Measurements from ENCODE around the gene HMCN2.

GRCh38 chr9:130262061-130262745, 3.4 kb upstream of the HMCN2 start:
- no peak for TF ChIP-seq POLR2A (IDR thresholded peaks at IDR 0.05; ENCODE audit: low read depth, low read length)
- TF ChIP-seq, protein P1, sequence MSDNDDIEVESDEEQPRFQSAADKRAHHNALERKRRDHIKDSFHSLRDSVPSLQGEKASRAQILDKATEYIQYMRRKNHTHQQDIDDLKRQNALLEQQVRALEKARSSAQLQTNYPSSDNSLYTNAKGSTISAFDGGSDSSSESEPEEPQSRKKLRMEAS (IDR thresholded peaks at IDR 0.05; ENCODE audit: insufficient read depth, insufficient read length) = no peak
- TF ChIP-seq, protein P2, sequence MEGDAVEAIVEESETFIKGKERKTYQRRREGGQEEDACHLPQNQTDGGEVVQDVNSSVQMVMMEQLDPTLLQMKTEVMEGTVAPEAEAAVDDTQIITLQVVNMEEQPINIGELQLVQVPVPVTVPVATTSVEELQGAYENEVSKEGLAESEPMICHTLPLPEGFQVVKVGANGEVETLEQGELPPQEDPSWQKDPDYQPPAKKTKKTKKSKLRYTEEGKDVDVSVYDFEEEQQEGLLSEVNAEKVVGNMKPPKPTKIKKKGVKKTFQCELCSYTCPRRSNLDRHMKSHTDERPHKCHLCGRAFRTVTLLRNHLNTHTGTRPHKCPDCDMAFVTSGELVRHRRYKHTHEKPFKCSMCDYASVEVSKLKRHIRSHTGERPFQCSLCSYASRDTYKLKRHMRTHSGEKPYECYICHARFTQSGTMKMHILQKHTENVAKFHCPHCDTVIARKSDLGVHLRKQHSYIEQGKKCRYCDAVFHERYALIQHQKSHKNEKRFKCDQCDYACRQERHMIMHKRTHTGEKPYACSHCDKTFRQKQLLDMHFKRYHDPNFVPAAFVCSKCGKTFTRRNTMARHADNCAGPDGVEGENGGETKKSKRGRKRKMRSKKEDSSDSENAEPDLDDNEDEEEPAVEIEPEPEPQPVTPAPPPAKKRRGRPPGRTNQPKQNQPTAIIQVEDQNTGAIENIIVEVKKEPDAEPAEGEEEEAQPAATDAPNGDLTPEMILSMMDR (IDR thresholded peaks at IDR 0.05; ENCODE audit: extremely low read depth in 1 of 2, insufficient read depth in 1 of 2, low read depth in 1 of 2, low read length in 2 of 2) = no peak
- no peak for TF ChIP-seq EZH2 (IDR thresholded peaks at IDR 0.05; ENCODE audit: borderline replicate concordance, low read depth, low read length, severe bottlenecking)
- TF ChIP-seq POLR2AphosphoS5 (IDR thresholded peaks at IDR 0.05; ENCODE audit: insufficient read depth, low read depth, low read length) = no peak
- no peak for TF ChIP-seq JUN (IDR thresholded peaks at IDR 0.05; ENCODE audit: borderline replicate concordance, insufficient read depth, insufficient read length, low read depth)
- TF ChIP-seq FOS (IDR thresholded peaks at IDR 0.05; ENCODE audit: borderline replicate concordance, insufficient read depth, low read length) = no peak
- no peak for TF ChIP-seq MYC (IDR thresholded peaks at IDR 0.05; ENCODE audit: low read depth, low read length)
